GM12878 (cell line): Measurements from ENCODE around the gene NECAB3.

Source experiments
- CTCF ChIP-seq, 3 experiments: IDR thresholded peaks in 2 of 3; conservative IDR thresholded peaks in 1 of 3; 2 replicates each; pipeline ENCODE4 v1.5.1; 2011; ENCODE audit warnings: low read depth in 3 of 3, low read length in 3 of 3, mild to moderate bottlenecking in 3 of 3, control low read depth in 2 of 3, moderate library complexity in 2 of 3, inconsistent platforms in 1 of 3, mixed read lengths in 1 of 3; ENCODE audit not compliant: control insufficient read depth in 2 of 3, insufficient read depth in 1 of 3; ENCODE audit errors: extremely low read depth in 1 of 3
- EZH2 ChIP-seq: IDR thresholded peaks from 2 replicates; pipeline ENCODE4 v1.6.1; 2012; ENCODE audit warnings: low read depth, mild to moderate bottlenecking, control low read depth, inconsistent platforms, low read length, borderline replicate concordance; ENCODE audit not compliant: control insufficient read depth
- JUNB ChIP-seq: IDR thresholded peaks from 2 replicates; pipeline ENCODE4 v1.6.1; 2016; ENCODE audit warnings: antibody characterized with exemption, mild to moderate bottlenecking
- KDM1A ChIP-seq: fragments of 200-600 bp; sonication (generic); IDR thresholded peaks from 2 replicates; pipeline ENCODE4 v1.6.1; 2016; ENCODE audit warnings: borderline replicate concordance
- NFYB ChIP-seq: IDR thresholded peaks from 2 replicates; pipeline ENCODE4 v1.6.1; 2011; ENCODE audit warnings: low read depth, mild to moderate bottlenecking, low read length, improper control_type of control experiment, moderate library complexity; ENCODE audit not compliant: insufficient read depth
- POLR2A ChIP-seq: IDR thresholded peaks from 2 replicates; pipeline ENCODE4 v1.6.1; 2011; ENCODE audit warnings: low read depth, mild to moderate bottlenecking, low read length
- POLR2AphosphoS5 ChIP-seq: IDR thresholded peaks from 2 replicates; pipeline ENCODE4 v1.6.1; 2011; ENCODE audit warnings: mild to moderate bottlenecking, low read length, inconsistent platforms
- TBL1XR1 ChIP-seq: IDR thresholded peaks from 2 replicates; pipeline ENCODE4 v1.6.1; 2012; ENCODE audit warnings: low read depth, low read length, improper control_type of control experiment
- ZSCAN29 ChIP-seq: fragments of 450-650 bp; IDR thresholded peaks from 2 replicates; pipeline ENCODE4 v1.6.1; 2017; ENCODE audit warnings: mild to moderate bottlenecking, moderate library complexity

GRCh38 chr20:33671573-33672288 lies 2.5 kb downstream of the NECAB3 start:
- TF ChIP-seq POLR2A (no peak), CTCF (IDR thresholded peaks at IDR 0.05 in 2 of 3, conservative IDR thresholded peaks at IDR 0.05 in 1 of 3; ENCODE audit: control insufficient read depth in 2 of 3, extremely low read depth in 1 of 3, insufficient read depth in 1 of 3, low read depth in 3 of 3, low read length in 3 of 3) (no peak), EZH2 (no peak), JUNB (no peak), POLR2AphosphoS5 (no peak), TBL1XR1 (no peak), KDM1A (no peak), NFYB (no peak), ZSCAN29 (no peak)
